Nephron (organoid): ENCODE data around the gene ENTPD8.

ENCODE experiments used
- H3K27ac Mint-ChIP-seq, 3 experiments: 2 replicates each; pipeline ENCODE4 v1.8.0; 2020; ENCODE audit warnings: mixed read lengths in 3 of 3, mild to moderate bottlenecking in 2 of 3, moderate library complexity in 1 of 3
- H3K27me3 Mint-ChIP-seq: 2 replicates; pipeline ENCODE4 v1.8.0; 2021; ENCODE audit warnings: low read depth, mild to moderate bottlenecking, moderate library complexity, mixed read lengths
- H3K36me3 Mint-ChIP-seq: 2 replicates; pipeline ENCODE4 v1.8.0; 2020; ENCODE audit warnings: low read depth, mixed read lengths
- H3K4me1 Mint-ChIP-seq: 2 replicates; pipeline ENCODE4 v1.8.0; 2020; ENCODE audit warnings: mixed read lengths
- H3K4me3 Mint-ChIP-seq, 3 experiments: 2 replicates each; pipeline ENCODE4 v1.8.0; 2020; ENCODE audit warnings: mild to moderate bottlenecking in 3 of 3, mixed read lengths in 3 of 3, moderate library complexity in 2 of 3
- H3K9me3 Mint-ChIP-seq: 2 replicates; pipeline ENCODE4 v1.8.0; 2020; ENCODE audit warnings: mixed read lengths
- TF ChIP-seq, protein P1 (sequence below), 3 experiments: fragments of 200-600 bp; sonication (generic); IDR thresholded peaks; one replicate each; pipeline ENCODE4 v1.5.0; 2021; ENCODE audit warnings: antibody characterized with exemption in 3 of 3; ENCODE audit not compliant: unreplicated experiment in 3 of 3

ENTPD8 gene

DNA sequence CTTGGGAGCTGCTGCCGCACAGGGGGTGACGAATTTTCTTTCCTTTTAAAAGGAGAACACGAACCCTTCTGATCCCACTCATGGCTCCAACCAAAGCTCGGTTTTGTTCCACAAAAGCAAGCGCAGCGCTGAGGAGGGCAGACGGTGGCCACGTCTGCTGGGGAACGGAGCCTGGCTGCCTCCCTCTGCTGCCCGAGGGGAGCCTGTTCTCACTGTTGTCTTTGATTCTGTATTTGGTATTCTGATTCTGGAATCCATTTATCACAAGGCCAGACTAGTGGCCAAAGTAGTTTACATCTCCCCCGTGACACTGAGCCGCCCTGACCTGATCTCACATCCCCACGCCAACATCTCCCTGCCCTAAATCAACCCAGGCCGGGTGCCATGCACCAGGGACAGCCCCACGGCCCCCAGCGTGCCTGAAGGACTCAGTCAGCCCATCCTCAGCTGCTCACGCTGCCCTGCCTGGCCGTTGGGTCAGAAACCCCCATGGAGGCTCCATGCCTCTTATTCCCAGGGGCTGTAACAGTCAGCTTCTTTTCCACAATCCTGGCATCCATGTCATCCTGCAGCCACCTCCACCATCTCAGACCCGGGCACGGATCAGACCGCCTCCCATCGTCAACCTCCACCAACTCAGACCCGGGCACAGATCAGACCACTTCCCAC lies 24.7 kb upstream of the ENTPD8 start:
- Mint-ChIP-seq H3K27ac (no peak overlapping the region), H3K4me1 (no peaks in the 10 kb centered on the region), H3K27me3 (peaks cover 18% of the 10 kb centered on the region), H3K9me3 (no peaks in the 10 kb centered on the region), H3K4me3 (no peak overlapping the region), H3K36me3 (no peaks in the 10 kb centered on the region)
- TF ChIP-seq, protein P1, sequence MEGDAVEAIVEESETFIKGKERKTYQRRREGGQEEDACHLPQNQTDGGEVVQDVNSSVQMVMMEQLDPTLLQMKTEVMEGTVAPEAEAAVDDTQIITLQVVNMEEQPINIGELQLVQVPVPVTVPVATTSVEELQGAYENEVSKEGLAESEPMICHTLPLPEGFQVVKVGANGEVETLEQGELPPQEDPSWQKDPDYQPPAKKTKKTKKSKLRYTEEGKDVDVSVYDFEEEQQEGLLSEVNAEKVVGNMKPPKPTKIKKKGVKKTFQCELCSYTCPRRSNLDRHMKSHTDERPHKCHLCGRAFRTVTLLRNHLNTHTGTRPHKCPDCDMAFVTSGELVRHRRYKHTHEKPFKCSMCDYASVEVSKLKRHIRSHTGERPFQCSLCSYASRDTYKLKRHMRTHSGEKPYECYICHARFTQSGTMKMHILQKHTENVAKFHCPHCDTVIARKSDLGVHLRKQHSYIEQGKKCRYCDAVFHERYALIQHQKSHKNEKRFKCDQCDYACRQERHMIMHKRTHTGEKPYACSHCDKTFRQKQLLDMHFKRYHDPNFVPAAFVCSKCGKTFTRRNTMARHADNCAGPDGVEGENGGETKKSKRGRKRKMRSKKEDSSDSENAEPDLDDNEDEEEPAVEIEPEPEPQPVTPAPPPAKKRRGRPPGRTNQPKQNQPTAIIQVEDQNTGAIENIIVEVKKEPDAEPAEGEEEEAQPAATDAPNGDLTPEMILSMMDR (IDR thresholded peaks at IDR 0.05; ENCODE audit: unreplicated experiment in 3 of 3) = no peak

GRCh38 chr9:137465000-137465719 lies 24.0 kb upstream of the ENTPD8 start:
- Mint-ChIP-seq H3K4me1 (no peaks in the 10 kb centered on the region), H3K27ac (no peak overlapping the region), H3K36me3 (no peaks in the 10 kb centered on the region), H3K9me3 (no peaks in the 10 kb centered on the region), H3K27me3 (peaks cover 21% of the 10 kb centered on the region), H3K4me3 (no peak overlapping the region)
- TF ChIP-seq, protein P1 (IDR thresholded peaks at IDR 0.05; ENCODE audit: unreplicated experiment in 3 of 3) = no peak

DNA sequence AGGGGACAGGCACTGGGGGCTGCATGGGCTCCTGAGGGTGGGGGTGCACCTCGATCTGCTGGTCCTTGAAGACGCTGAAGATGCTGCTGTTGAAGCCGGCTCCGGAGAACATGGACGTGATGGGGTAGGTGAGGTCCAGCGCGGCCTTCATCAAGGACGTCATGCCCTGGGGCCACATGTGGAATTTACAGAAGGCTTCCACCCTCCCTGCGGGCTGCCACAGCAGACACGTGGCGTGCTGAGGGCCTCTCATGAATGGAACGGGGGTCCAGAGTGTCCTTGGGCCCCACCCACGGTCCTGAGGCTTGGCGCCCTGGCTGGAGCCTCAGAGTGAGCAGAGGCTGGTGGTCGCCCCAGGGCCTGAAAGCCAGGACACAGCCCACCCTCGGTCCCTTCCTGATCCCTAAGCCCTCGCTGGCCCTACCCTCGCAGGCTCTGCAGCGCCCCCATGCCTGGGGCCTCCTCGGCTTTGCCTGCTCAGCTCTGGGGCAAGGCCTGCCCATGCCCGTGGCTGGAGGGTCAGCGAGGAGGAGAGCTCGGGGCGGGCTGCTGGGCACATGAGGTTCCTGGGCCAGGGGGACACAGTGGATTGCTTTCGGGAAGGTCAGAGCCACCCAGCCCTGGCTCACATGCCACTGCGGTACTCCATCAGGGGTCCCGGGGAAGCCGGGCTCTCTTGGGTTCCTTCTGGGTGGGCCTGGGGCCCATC lies 23.3 kb upstream of the ENTPD8 start:
- Mint-ChIP-seq H3K36me3 (no peaks in the 10 kb centered on the region), H3K27me3 (peaks cover 21% of the 10 kb centered on the region), H3K4me3 (no peak overlapping the region), H3K27ac (no peak overlapping the region), H3K9me3 (no peaks in the 10 kb centered on the region), H3K4me1 (no peaks in the 10 kb centered on the region)
- TF ChIP-seq, protein P1 (IDR thresholded peaks at IDR 0.05; ENCODE audit: unreplicated experiment in 3 of 3) = no peak

DNA sequence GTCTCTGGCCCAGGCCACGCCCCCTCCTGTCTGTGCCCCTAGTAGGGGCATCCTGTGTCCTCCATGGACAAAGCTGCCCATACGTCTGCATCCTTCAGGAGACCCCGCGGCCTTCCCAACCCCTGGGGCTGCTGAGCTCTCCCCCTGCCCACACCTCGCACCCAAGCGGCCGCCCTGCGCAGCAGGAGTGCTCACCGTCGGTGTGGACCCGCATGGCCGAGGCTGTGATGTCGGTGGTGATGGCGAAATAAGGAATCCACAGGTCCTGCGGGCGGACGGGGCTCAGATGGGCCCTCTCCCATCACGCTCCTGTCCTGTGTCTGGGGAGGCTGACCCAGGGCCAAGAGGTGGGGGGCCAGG lies 22.8 kb upstream of the ENTPD8 start:
- TF ChIP-seq, protein P1 (IDR thresholded peaks at IDR 0.05; ENCODE audit: unreplicated experiment in 3 of 3) = no peak
- no peaks in the 10 kb centered on the region for H3K36me3 Mint-ChIP-seq
- no peak overlapping the region for H3K4me3 Mint-ChIP-seq
- H3K27ac Mint-ChIP-seq = no peak overlapping the region
- H3K9me3 Mint-ChIP-seq = no peaks in the 10 kb centered on the region
- peaks cover 18% of the 10 kb centered on the region for H3K27me3 Mint-ChIP-seq
- H3K4me1 Mint-ChIP-seq = no peaks in the 10 kb centered on the region

DNA sequence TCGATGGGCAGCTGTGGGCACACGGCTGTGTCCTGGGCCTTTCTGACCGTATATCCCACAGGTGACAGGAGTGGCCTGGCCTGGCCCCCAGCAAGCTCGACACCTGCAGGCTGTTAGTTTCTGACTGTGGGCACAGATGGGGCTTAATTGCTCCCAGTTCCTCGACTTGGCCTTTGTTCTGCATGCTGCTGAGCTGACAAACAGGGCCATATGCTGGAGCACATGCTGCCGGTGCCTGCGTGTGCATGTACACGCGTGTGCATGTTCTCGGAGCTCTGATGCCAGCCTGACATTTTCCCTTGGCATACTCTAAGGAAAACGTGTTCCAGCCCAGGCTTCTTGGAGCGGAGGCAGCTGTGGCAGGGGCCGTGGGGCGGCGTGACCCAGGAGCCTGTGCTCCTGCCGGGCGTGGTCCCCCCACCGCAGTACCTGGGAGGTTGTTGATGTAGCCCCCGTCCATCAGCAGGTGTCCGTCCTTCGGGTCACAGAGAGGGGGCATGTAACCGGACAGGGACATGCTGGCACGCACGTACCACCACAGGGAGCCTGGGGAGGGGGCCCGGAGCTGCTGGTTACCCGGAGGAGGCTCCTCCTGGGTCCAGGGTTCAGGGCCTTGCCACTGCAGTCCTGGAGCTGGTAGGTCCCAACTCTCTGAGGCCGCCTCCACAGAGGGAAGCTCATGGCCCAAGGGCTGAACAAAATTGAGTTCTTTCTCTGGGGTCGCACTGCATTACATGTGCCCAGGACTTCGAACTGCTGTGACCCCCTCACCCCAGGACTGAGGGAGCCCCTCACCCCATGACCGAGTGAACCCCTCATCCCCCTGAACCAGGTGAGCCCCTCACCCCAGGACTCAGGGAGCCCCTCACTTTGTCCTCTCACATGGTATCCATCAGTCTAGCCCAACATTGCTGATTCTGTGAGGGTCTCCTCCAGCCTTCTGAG lies 22.1 kb upstream of the ENTPD8 start:
- no peak overlapping the region for H3K27ac Mint-ChIP-seq
- H3K9me3 Mint-ChIP-seq = no peaks in the 10 kb centered on the region
- peaks cover 16% of the 10 kb centered on the region for H3K27me3 Mint-ChIP-seq
- no peaks in the 10 kb centered on the region for H3K36me3 Mint-ChIP-seq
- no peak overlapping the region for H3K4me3 Mint-ChIP-seq
- TF ChIP-seq, protein P1 (IDR thresholded peaks at IDR 0.05; ENCODE audit: unreplicated experiment in 3 of 3) = no peak
- no peaks in the 10 kb centered on the region for H3K4me1 Mint-ChIP-seq
